GM10847 (cell line): ENCODE data around the gene CNTNAP5.

Experiments
- POLR2A ChIP-seq: IDR thresholded peaks from 2 replicates; pipeline ENCODE4 v1.6.1; 2011; ENCODE audit not compliant: insufficient read length; ENCODE audit errors: extremely low read depth

Gene CNTNAP5

DNA sequence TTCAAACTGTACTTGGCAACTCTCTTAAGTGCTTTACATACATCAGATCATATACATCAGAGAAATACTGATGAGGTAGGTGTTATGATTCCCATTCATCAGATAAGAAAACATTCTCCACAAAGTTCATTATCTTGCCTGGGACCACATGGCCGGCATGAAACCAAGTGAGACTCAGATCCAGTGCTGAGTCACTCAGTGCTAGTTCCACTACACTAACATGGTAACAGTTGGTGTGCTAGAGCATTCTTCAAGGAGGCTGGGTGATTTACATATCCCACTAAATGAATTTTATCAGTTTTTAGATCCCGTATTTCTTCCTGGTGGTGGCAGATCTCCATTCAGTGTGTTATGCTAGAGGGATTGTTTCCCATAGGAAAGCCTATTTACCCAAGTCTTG lies 772.0 kb downstream of the CNTNAP5 start:
- no peak for TF ChIP-seq POLR2A

DNA sequence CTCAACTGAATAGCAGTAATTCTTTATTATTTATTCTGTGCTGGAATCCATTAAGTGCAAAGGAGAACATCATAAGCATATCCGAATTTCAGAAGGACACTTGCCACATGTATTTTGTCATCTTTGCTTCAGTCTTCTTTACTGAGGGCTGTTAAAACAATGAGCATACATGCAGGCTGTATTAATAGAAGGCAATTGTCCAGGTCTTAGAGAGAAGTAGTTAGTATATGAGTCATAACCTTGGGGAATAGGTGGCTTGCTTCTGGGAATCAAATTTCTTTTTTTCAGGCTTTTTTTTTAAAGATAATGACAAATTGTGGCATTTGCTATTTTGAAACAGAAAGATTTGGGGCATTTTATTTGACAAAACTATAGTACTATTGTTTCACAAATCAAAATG lies 773.5 kb downstream of the CNTNAP5 start:
- TF ChIP-seq POLR2A: no peak

DNA sequence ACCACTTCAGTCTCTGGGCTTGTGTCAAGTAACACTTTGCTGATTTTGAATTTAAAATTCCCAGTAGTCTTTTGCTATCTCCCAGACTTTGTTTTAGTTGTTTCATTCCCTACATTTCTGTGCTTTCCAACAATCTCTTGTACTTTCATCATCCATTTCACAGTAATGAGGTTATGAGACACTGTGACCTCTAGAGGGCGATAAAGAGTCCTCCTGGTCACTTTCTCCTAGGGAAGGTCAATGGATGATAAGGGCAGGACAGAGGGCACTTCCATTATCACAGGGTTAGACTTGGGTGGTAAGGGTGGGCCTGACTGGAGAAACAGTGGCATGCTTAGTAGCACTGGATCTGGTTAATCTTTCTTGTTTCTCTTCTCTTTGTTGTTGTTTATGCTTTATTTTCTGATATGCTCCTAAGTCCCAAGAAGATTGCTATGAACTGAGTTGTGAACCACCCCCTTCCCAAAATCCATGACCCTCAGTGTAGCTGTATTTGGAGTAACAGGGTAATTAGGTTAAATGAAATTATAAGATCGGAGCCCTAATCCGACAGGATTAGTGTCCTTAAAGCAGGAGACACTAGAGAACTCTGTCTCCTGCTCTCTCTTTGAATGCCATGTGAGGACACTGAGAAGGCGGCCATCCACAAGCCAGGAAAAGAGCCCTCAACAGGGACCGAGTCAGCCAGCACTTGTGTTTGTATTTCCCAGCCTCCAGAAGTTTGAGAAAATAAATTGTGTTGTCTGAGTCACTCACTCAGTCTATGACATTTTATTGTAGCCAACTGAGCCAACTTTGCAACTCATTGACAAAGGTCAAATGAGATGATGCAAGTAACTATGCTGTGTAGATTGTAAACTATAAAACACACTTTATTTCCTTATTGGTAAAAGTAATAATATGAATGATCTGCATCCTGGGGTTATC lies 779.2 kb downstream of the CNTNAP5 start:
- TF ChIP-seq POLR2A: no peak

DNA sequence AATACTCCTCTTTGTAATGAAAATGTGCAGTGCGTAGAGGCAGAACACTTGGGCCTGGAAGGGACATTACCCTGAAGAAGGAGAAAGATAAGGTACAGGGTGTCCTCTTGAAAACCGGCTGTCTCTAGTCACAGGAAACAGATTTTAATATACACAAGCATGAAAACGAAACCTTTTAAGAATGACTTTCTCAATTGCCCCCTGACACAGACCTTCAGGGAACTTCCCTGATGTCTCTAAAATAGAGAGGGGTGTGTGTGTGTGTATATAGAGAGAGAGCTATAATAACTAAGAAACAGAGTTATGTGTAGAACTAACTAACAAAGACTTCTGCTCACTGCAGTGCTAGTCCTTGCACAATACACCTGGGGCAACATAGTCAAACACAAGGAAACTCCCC lies 780.0 kb downstream of the CNTNAP5 start:
- TF ChIP-seq POLR2A: no peak

DNA sequence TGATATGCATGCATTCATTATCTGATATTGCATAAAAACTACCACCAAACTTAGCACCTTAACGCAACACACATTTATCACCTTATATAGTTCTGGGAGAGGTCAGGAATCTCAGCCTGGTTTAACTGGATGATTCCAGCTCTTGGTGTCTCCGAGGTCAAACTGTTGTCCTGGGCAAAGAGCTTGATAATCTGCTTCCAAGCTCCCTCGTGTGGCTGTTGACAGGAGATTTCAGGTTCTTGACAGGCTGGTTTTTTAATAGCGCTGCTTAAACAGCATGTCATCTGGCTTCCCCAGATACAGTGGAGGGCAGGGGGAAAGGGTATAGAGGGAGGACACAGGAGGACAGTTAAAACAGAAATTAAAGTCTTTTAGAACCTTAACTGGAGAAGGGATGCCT lies 785.0 kb downstream of the CNTNAP5 start:
- no peak for TF ChIP-seq POLR2A

DNA sequence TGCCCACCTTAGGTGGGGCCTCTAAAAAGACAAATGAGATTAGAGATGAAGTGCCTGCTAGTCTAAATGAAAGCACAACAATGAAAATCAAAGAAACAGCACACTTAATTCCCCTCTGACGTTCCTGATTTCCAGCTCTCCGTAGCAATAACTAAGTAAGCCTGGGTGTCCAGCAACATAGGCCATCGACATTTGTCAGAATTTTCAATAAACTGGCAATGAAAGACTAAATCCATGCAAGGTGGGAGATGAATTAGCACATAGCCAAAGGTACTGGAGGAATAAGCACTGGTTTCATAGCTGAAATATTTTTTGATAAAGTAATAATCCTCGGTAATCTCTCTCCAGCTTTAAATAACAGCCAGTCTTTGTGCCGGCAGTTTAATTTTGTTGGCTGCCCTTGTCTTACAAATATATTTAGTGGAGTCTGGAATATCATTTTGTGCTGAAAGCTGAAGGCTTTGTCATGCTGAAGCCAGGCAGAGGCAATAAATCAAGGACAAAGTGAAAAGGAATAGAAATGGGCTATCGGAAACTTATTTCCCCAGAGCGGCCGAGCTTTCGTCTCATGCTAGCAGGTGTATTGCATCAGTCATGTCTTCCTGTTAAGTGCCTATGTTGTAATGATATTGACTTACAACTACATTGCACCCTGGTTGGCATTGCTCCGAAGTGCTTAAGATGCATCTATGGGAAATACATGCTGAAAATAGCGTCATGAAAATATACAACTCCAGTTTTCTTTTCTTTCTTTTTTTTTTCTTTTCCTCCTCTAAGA lies 790.1 kb downstream of the CNTNAP5 start:
- TF ChIP-seq POLR2A: no peak

DNA sequence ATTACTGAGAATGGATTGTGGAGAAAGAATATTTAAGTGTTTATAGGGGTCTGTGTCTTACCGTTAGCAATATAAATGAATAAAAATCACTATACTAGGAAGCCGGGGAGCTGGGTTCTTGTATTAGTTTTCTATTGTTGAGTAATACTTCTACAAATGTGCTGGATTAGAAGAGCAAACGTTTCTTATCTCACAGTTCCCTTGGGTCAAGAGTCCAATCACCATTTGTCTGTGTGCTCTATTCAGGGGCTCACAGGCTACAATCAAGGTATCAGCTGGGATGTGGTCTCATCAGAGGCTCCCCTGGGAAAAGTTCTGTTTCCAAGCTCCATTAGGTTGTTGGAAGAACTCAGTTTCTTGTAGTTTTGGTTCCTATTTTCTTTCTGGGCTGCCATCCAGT lies 790.9 kb downstream of the CNTNAP5 start:
- TF ChIP-seq POLR2A: no peak

DNA sequence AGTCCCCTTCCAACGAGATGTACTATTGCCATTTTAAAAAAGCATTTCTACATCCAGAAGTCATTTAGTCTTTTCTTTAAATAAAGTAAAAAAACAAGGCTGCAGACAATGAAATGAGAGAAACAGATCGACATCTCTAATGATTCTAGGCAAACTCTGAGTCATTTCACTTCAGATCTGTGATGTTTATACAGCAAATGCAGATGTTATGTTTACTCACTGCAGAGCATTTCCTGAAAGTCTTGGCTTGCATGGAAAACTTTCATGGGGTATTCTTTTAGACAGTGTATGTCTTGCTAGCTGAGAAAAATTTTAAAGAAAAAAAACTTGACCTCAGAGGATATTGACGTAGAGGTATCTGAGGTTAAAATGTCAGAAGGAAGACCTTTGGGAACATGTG lies 797.4 kb downstream of the CNTNAP5 start:
- TF ChIP-seq POLR2A: no peak

DNA sequence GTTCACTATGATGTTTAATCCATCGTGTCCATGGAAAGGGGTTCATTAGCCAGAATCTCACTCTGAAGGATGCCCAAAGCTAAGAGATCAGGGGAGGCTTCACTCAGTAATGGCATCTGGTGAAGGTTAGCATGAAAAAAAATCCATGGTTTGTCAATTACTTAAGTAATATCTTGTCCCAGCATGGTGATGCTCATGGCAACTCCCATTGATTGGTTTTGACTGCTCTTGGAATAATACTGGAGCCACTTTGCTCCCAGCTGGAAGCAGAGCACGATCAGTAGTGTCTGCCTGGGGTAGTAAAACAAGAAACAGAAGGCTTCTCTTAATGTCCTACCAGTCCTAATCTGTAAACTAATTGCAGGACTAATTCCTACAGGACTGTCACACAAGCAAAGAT lies 799.4 kb downstream of the CNTNAP5 start:
- no peak for TF ChIP-seq POLR2A

DNA sequence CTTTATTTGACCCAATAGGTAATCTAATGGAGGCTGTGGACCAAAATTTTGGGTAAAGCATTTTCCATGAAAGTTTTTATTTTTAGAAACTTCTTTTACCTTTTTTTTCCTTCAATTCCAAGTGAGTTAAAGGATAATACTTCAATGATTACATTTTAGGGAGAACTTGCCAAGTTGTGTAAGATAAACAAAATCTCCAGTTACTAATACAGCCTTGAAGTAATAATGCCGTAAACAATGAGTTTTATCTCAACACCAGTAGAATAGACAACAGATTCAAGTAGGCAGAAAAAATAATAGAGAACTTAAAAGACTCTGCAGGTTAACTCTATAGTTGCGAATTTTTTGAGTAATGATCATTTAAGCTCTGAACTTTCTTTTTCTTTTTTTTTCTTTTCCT lies 807.4 kb downstream of the CNTNAP5 start:
- no peak for TF ChIP-seq POLR2A

DNA sequence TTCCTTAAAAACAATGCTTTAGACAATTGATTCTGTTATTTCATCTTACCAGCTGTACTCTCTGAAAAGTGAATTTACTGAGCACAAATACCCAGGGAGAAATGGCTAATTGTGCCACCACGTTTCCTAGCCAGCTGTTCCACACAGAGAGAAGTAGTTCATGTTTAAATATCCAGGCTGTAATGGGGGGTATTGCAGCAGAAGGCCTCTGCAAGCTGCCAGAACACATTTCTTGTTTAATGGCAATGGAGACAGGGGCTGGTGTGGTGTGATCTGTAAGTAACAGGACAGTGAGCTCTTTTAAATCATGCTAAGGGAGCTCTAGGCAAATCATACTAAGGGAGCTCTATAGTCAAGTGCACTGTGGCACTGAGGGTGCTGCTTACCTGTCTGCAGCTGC lies 809.2 kb downstream of the CNTNAP5 start:
- no peak for TF ChIP-seq POLR2A

DNA sequence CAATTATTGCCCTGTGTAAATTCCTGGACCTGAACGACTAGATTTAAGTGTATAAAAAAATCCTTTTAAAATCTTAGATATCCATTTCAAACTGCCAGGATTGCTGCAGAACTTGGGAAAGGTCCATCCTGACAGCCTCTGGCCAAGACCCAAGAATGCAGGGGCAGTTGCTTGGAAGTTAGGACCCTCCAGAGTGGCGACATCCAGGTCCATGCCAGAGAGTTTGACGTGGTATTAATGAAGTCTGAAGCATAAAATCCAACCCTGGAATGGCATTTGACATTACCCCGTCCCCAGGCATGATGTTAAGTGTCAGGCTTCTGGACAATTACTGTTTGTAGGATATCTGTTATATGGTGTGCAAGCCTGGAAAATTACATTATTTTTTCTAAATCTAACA lies 810.2 kb downstream of the CNTNAP5 start:
- TF ChIP-seq POLR2A: no peak

DNA sequence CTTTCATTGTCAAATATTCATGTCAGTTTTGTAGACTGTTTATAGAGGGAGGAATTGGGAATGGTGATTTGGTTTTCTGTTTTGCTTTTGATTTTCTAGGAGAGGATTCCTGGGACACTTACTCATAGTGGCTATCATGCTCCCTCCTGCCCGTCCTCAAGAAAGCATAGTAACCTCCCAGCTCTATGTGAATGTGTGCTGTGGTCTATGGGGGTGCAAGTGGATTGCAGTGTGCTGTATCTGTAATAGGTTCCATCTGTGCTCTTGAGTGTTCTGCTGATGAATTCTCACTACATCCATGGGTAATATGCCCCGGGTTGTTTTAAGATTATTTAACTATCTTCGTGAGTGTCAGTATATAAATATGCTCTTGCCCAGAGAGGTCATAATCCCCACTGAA lies 811.3 kb downstream of the CNTNAP5 start:
- TF ChIP-seq POLR2A: no peak

DNA sequence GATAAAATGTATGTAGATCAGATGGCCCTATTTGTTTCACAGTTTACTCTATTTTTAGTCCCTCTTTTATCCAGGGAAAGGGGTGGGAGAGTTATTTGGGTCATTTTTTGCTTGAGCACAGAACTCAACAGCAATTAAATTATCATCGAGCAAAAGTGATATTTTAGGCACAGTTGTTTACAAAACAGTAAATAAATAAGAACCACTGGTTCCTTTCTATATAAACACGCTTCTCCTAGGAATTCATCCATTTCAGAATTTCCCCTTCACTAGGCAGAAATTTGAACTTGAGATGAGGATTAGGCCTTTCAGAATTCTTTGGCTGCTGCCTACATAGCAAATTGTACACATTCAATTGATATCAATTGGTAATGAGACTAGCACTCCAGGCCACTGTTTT lies 812.4 kb downstream of the CNTNAP5 start:
- no peak for TF ChIP-seq POLR2A

DNA sequence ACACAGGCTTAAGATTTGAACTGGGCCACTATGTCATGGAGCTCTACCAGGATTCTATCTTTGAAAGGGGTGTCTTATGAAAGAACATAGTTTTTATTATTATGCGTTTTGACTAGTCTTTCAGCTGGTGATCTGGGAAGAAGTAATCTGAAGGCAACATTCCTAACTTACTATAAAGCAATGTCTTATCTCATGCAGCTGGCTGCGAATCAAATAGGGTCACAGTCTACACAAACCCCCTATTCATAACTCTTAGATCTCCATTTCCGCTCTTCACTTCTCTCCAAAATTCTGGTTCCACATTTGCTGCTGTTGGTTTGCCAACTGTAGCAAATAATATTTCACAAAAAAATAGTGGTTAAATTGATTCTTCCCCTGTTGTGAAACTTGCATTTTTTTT lies 813.3 kb downstream of the CNTNAP5 start:
- no peak for TF ChIP-seq POLR2A

DNA sequence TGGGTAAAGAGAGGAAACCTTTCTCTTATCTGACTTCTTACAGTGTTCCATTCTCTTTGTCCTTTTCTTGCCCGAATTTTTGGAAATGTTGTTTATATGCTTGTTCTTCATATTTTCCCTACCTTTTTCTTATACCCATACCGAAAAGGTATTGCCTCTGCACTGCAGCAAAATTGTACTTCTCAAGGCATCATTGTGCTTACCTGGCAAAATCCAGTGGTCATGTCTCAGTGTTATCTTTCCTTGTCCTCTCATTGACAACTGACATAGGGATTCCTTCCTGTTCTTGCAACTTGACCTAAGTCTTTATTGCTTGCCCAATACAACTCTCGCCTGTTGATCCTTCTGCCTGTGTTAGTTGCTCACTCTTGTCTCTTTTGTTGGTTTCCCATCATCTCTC lies 842.2 kb downstream of the CNTNAP5 start:
- no peak for TF ChIP-seq POLR2A
